HFFc6 (cell line): ENCODE data around the gene CSTF2. TPM values are rescaled to one million over a fixed set of nuclear protein-coding genes. Genes with fewer than 3 reads are reported as not detected.

Experiments
- DNase-seq: peaks from one replicate; pipeline ENCODE4 v3.0.0-alpha.2; 2018
- H3K27ac Mint-ChIP-seq: 2 replicates; pipeline ENCODE4 v1.8.0; 2020; ENCODE audit warnings: mild to moderate bottlenecking, mixed read lengths
- H3K27me3 Mint-ChIP-seq: 2 replicates; pipeline ENCODE4 v1.8.0; 2021; ENCODE audit warnings: mild to moderate bottlenecking, moderate library complexity, mixed read lengths; ENCODE audit not compliant: insufficient read depth
- H3K36me3 Mint-ChIP-seq: 2 replicates; pipeline ENCODE4 v1.8.0; 2021; ENCODE audit warnings: low read depth, mixed read lengths
- H3K4me1 Mint-ChIP-seq: 2 replicates; pipeline ENCODE4 v1.8.0; 2020; ENCODE audit warnings: low read depth, mixed read lengths
- H3K4me3 Mint-ChIP-seq: 2 replicates; pipeline ENCODE4 v1.8.0; 2020; ENCODE audit warnings: mild to moderate bottlenecking, moderate library complexity, mixed read lengths
- H3K9me3 Mint-ChIP-seq: 2 replicates; pipeline ENCODE4 v1.8.0; 2020; ENCODE audit warnings: mild to moderate bottlenecking, mixed read lengths
- total RNA-seq, 6 experiments: library from RNA; stranded (reverse); fragmentation: NEBNext Ultra II Directional; extraction: Animal tissue kit (Norgen Biotek cat#: 25700); gene quantifications; 2 replicates in 1 of 6; 3 replicates in 5 of 6; pipeline ENCODE4 v1.2.3, GENCODE V29; 2021
- TF ChIP-seq, protein P1 (sequence below): fragments of 200-600 bp; sonication (generic); IDR thresholded peaks from 2 replicates; pipeline ENCODE4 v1.5.0; 2021; ENCODE audit warnings: antibody characterized with exemption, mild to moderate bottlenecking

Gene CSTF2
- total RNA-seq, 6 experiments from 2014 or later: 17.4 to 25.7 (median 24.5) TPM

- H3K27me3 Mint-ChIP-seq: peaks cover 4% of the 10 kb centered on the region
- H3K9me3 Mint-ChIP-seq: no peaks in the 10 kb centered on the region
- H3K4me3 Mint-ChIP-seq: no peak within 1 kb of the TSS
- TF ChIP-seq, protein P1, sequence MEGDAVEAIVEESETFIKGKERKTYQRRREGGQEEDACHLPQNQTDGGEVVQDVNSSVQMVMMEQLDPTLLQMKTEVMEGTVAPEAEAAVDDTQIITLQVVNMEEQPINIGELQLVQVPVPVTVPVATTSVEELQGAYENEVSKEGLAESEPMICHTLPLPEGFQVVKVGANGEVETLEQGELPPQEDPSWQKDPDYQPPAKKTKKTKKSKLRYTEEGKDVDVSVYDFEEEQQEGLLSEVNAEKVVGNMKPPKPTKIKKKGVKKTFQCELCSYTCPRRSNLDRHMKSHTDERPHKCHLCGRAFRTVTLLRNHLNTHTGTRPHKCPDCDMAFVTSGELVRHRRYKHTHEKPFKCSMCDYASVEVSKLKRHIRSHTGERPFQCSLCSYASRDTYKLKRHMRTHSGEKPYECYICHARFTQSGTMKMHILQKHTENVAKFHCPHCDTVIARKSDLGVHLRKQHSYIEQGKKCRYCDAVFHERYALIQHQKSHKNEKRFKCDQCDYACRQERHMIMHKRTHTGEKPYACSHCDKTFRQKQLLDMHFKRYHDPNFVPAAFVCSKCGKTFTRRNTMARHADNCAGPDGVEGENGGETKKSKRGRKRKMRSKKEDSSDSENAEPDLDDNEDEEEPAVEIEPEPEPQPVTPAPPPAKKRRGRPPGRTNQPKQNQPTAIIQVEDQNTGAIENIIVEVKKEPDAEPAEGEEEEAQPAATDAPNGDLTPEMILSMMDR: no peak
- H3K36me3 Mint-ChIP-seq: no peaks in the 10 kb centered on the region
- no peak for DNase-seq
- H3K4me1 Mint-ChIP-seq: no peaks in the 10 kb centered on the region
- H3K27ac Mint-ChIP-seq: no peak within 1 kb of the TSS
Observed at GRCh38 chrX:100874325-100874724, 54.1 kb downstream of the CSTF2 start, which contains the start of gene NOX1. TSS of gene NOX1 (minus strand) at chrX:100874359. CDS start at chrX:100874139, 220 bp downstream.

- H3K4me3 Mint-ChIP-seq: no peak overlapping the region
- H3K9me3 Mint-ChIP-seq: no peaks in the 10 kb centered on the region
- H3K27me3 Mint-ChIP-seq: no peaks in the 10 kb centered on the region; the same call in 1 of the 2 replicates
- DNase-seq: no peak
- TF ChIP-seq, protein P1: no peak
- H3K36me3 Mint-ChIP-seq: no peaks in the 10 kb centered on the region
- no peaks in the 10 kb centered on the region for H3K4me1 Mint-ChIP-seq
- no peak overlapping the region for H3K27ac Mint-ChIP-seq
Observed at GRCh38 chrX:100880368-100880767, 60.2 kb downstream of the CSTF2 start.

GRCh38 chrX:100883654-100884053 is 63.5 kb downstream of the CSTF2 start:
- H3K4me3 Mint-ChIP-seq: no peak overlapping the region
- H3K36me3 Mint-ChIP-seq: no peaks in the 10 kb centered on the region
- no peak overlapping the region; the same call in 1 of the 2 replicates for H3K27ac Mint-ChIP-seq
- DNase-seq: no peak
- TF ChIP-seq, protein P1: no peak
- H3K9me3 Mint-ChIP-seq: no peaks in the 10 kb centered on the region
- no peaks in the 10 kb centered on the region for H3K4me1 Mint-ChIP-seq
- H3K27me3 Mint-ChIP-seq: no peaks in the 10 kb centered on the region; the same call in 1 of the 2 replicates

Other genes with a start within 250 kb of the CSTF2 start
- not detected for gene TNMD, start 235.5 kb upstream of the CSTF2 start, total RNA-seq
- gene TSPAN6, start 183.6 kb upstream of the CSTF2 start, total RNA-seq: 10 to 100 TPM; 14.5 to 20.7 (median 18.3) TPM
- gene SRPX2, start 176.2 kb upstream of the CSTF2 start, total RNA-seq: 10 to 100 TPM; 16.8 to 32.0 (median 23.7) TPM
- gene SYTL4, start 88.3 kb upstream of the CSTF2 start, total RNA-seq: 1 to 10 TPM; 5.5 to 9.2 (median 6.2) TPM
- not detected for gene NOX1, start 54.0 kb downstream of the CSTF2 start, total RNA-seq
- gene XKRX, start 108.5 kb downstream of the CSTF2 start, total RNA-seq: not detected
- gene ARL13A, start 149.3 kb downstream of the CSTF2 start, total RNA-seq: not detected
- 10 to 100 TPM; 14.5 to 16.2 (median 15.7) TPM for gene TRMT2B, start 231.7 kb downstream of the CSTF2 start, total RNA-seq